ENCODE results near the gene C11orf97.

DNA sequence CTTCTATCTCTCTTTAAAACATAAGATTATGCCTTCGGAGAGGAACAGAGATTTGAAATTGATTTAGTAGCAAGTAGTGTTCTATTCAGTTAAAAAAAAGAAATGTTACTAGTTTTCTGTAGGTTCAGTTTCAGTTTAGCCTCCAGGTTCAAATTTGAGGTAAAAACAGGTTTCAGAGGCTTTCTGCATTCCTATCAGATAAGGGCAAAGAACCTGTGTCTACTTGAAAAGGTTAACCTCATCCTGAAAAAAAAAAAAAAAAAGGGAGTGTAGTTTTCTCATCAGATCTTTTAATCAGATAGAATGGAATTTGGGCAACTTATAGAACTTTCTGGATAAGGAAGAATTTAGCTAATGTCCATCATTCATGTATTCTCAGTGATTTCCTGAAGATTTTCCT is 12.1 kb downstream of the C11orf97 start:
- TF ChIP-seq, protein P1, sequence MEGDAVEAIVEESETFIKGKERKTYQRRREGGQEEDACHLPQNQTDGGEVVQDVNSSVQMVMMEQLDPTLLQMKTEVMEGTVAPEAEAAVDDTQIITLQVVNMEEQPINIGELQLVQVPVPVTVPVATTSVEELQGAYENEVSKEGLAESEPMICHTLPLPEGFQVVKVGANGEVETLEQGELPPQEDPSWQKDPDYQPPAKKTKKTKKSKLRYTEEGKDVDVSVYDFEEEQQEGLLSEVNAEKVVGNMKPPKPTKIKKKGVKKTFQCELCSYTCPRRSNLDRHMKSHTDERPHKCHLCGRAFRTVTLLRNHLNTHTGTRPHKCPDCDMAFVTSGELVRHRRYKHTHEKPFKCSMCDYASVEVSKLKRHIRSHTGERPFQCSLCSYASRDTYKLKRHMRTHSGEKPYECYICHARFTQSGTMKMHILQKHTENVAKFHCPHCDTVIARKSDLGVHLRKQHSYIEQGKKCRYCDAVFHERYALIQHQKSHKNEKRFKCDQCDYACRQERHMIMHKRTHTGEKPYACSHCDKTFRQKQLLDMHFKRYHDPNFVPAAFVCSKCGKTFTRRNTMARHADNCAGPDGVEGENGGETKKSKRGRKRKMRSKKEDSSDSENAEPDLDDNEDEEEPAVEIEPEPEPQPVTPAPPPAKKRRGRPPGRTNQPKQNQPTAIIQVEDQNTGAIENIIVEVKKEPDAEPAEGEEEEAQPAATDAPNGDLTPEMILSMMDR (IDR thresholded peaks at IDR 0.05), result no peak
- TF ChIP-seq POLR2A (IDR thresholded peaks at IDR 0.05) (no peak), EP300 (IDR thresholded peaks at IDR 0.05) (no peak)
